Lung (tissue), 12 donors: Measurements from ENCODE around the gene AK8. TPM values are rescaled to one million over a fixed set of nuclear protein-coding genes. Genes with fewer than 3 reads are reported as not detected.

ENCODE experiments used
- ATAC-seq: fragments of 200-7000 bp; cut with Tn5 transposase; one replicate; pipeline ENCODE4 v1.9.1; 2020; ENCODE audit warnings: moderate number of reproducible peaks; ENCODE audit not compliant: insufficient read depth, low FRiP score
- DNase-seq, 3 donors: peaks; one replicate each; pipeline ENCODE4 v3.0.0-alpha.2; 2013 to 2017
- H3K27ac ChIP-seq, 2 donors: one replicate each; pipeline ENCODE4 v1.5.1; 2013; ENCODE audit warnings: mild to moderate bottlenecking in 2 of 2, moderate library complexity in 2 of 2, control low read depth in 1 of 2, inconsistent platforms in 1 of 2, low read depth in 1 of 2, low read length in 1 of 2
- H3K27me3 ChIP-seq, 3 donors: one replicate each; pipeline ENCODE4 v1.5.1; 2013; ENCODE audit warnings: low read length in 2 of 3; ENCODE audit not compliant: control insufficient read depth in 3 of 3, insufficient read depth in 3 of 3
- H3K36me3 ChIP-seq, 4 donors: one replicate each; pipeline ENCODE4 v1.5.1; 2013; ENCODE audit warnings: low read length in 4 of 4, mild to moderate bottlenecking in 1 of 4, moderate library complexity in 1 of 4; ENCODE audit not compliant: control insufficient read depth in 4 of 4, insufficient read depth in 4 of 4
- H3K4me1 ChIP-seq, 5 donors: one replicate each; pipeline ENCODE4 v1.5.1; 2013; ENCODE audit warnings: low read length in 5 of 5, mild to moderate bottlenecking in 2 of 5, moderate library complexity in 1 of 5; ENCODE audit not compliant: control insufficient read depth in 5 of 5, insufficient read depth in 5 of 5
- H3K4me3 ChIP-seq: one replicate; pipeline ENCODE4 v1.5.1; 2013; ENCODE audit warnings: mild to moderate bottlenecking, control low read depth, moderate library complexity
- H3K9ac ChIP-seq, 2 donors: one replicate each; pipeline ENCODE4 v1.5.1; 2013; ENCODE audit warnings: low read length in 2 of 2, control low read depth in 1 of 2; ENCODE audit not compliant: insufficient read depth in 1 of 2
- H3K9me3 ChIP-seq, 4 donors: one replicate each; pipeline ENCODE4 v1.5.1; 2013; ENCODE audit warnings: low read length in 3 of 4, mild to moderate bottlenecking in 1 of 4, moderate library complexity in 1 of 4; ENCODE audit not compliant: control insufficient read depth in 4 of 4, insufficient read depth in 3 of 4
- WGBS, 2 donors: extraction: QIAGEN DNeasy Blood & Tissue Kit; methylation state at CpG; one replicate each; pipeline ENCODE4 v1.1.7; 2013; 5-methylcytosine and 5-hydroxymethylcytosine counted together
- polyA plus RNA-seq, 2 donors: library from polyadenylated mRNA; stranded (reverse); fragments of 200-250 nt; gene quantifications; one replicate each; pipeline ENCODE4 v1.2.1, GENCODE V29; 2013
- total RNA-seq, 2 donors: library from RNA; depleted of rRNA in 1 of 2; stranded (reverse); fragments of >200 nt in 1 of 2; gene quantifications; one replicate each; pipeline ENCODE4 v1.2.1, GENCODE V29; 2014 to 2021
- TF ChIP-seq, protein P1 (sequence below): IDR thresholded peaks from 2 replicates; pipeline ENCODE4 v1.5.1; 2012; ENCODE audit warnings: mild to moderate bottlenecking; ENCODE audit errors: control extremely low read depth, extremely low read depth
- donor health status: control.
- donor health status: control.
- donor health status: Bipolar disorder and iron deficiency.
- donor health status: healthy.
- donor health status: DM: yes; HTN: yes; CAD: no.

AK8 gene
- total and polyA plus RNA-seq, 4 donors: 1.9 to 10.6 (median 3.7) TPM

DNA sequence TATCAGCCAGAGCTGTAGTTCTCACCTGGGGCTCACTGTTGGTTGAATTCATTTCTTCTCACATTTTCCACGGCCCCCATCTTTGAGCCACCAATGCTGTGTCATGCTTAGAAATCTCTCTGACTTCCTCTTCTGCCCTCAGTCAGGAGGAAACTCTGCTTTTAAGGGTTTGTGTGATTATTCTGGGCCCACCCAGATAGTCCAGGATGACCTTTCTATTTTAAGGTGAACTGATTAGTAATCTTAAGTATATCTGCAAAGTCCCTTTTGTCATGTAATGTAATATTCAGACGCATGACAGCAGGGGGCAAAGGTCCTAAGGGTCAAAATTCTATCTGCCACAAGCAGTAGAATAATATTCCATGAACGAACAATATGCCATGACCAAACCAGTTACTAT, 88.4 kb downstream of the AK8 start:
- DNase-seq (no peak), ATAC-seq (no peak)
- Histone ChIP-seq H3K9me3 (no peaks in the 10 kb centered on the region), H3K27ac (no peak overlapping the region), H3K9ac (no peak overlapping the region), H3K4me3 (no peak overlapping the region), H3K4me1 (peaks cover 0 to 5% (median 0%) of the 10 kb centered on the region in 5 donors), H3K36me3 (no peaks in the 10 kb centered on the region), H3K27me3 (no peaks in the 10 kb centered on the region)
- 35 to 56% methylated on average over 3 of the region's 3 CpGs for WGBS, 2 donors
- TF ChIP-seq, protein P1, sequence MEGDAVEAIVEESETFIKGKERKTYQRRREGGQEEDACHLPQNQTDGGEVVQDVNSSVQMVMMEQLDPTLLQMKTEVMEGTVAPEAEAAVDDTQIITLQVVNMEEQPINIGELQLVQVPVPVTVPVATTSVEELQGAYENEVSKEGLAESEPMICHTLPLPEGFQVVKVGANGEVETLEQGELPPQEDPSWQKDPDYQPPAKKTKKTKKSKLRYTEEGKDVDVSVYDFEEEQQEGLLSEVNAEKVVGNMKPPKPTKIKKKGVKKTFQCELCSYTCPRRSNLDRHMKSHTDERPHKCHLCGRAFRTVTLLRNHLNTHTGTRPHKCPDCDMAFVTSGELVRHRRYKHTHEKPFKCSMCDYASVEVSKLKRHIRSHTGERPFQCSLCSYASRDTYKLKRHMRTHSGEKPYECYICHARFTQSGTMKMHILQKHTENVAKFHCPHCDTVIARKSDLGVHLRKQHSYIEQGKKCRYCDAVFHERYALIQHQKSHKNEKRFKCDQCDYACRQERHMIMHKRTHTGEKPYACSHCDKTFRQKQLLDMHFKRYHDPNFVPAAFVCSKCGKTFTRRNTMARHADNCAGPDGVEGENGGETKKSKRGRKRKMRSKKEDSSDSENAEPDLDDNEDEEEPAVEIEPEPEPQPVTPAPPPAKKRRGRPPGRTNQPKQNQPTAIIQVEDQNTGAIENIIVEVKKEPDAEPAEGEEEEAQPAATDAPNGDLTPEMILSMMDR: no peak

DNA sequence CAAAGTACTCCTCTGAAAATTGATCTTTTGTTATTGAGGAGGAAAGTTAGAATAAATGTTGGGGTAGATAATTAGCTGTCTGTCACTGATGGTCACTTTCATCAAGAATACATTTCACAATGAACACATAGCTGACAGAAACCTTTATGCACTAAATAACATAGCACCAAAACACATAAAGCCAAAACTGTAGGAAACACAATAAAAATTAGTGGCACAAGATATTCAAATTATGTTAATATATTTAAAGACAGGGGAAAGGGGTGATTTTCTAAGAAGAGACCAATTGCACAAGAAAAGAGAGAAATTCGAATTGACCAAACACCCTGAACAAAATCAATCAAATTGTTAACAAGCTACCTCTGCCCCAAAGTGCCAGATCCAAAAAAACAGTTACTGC, 89.7 kb downstream of the AK8 start:
- no peak overlapping the region for H3K9ac ChIP-seq
- 77 to 79% methylated on average over 1 of the region's 1 CpG for WGBS, 2 donors
- H3K27me3 ChIP-seq: no peaks in the 10 kb centered on the region
- peaks cover 0 to 9% (median 0%) of the 10 kb centered on the region in 5 donors for H3K4me1 ChIP-seq
- TF ChIP-seq, protein P1: no peak
- ATAC-seq (no peak), DNase-seq (no peak)
- H3K27ac ChIP-seq: no peak overlapping the region
- no peaks in the 10 kb centered on the region for H3K36me3 ChIP-seq
- H3K4me3 ChIP-seq: no peak overlapping the region
- no peaks in the 10 kb centered on the region for H3K9me3 ChIP-seq

DNA sequence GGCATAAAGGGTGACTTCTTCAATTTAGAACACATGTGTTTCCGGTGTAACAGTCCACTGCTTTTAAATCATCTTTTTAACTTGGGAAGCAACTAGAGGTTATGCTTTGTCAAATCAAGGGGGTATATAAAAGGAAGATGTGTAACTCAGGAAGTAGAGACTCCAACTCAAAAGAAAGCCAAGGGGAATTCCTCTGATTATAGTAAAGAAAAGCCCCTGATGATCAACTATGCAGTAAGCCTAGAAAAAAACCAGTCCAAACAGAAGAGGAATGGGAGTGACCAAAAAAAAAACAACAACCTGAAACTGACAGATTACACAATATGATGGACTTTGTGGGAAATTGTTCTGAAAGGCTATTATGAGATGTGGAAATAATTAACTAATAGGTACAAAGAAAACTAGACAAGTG, 90.3 kb downstream of the AK8 start:
- peaks cover 0 to 9% (median 0%) of the 10 kb centered on the region in 5 donors for H3K4me1 ChIP-seq
- H3K27ac ChIP-seq: no peak overlapping the region
- no peaks in the 10 kb centered on the region for H3K27me3 ChIP-seq
- no peaks in the 10 kb centered on the region for H3K36me3 ChIP-seq
- H3K9ac ChIP-seq: no peak overlapping the region
- no peaks in the 10 kb centered on the region for H3K9me3 ChIP-seq
- no peak overlapping the region for H3K4me3 ChIP-seq
- WGBS, 2 donors: 86 to 88% methylated on average over 1 of the region's 1 CpG
- ATAC-seq (no peak), DNase-seq (no peak)
- TF ChIP-seq, protein P1: no peak

DNA sequence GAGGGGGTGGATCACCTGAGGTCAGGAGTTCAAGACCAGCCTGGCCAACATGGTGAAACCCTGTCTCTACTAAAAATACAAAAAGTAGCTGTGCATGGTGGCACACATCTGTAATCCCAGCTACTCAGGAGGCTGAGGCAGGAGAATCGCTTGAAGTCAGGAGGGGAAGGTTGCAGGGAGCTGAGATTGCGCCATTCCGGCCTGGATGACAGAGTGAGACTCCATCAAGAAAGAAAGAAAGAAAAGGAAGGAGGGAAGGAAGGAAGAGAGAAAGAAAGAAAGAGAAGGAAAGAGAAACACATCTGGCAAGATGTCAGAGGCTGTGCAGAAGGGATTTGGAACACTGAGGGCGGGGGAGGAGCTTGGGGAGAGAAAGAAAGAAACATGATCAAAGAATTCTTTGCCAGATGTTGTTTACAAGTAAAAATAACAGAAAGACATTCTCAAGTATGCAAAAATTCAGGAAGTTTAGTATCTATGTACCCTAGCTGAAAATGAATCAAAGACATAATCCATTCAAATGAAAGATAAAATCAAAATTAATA, 93.7 kb downstream of the AK8 start:
- Histone ChIP-seq H3K9ac (no peak overlapping the region), H3K27me3 (no peaks in the 10 kb centered on the region), H3K4me3 (no peak overlapping the region), H3K36me3 (no peaks in the 10 kb centered on the region), H3K27ac (no peak overlapping the region), H3K4me1 (peaks cover 0 to 9% (median 0%) of the 10 kb centered on the region in 5 donors), H3K9me3 (no peaks in the 10 kb centered on the region)
- DNase-seq: peak; percentile 38 to 79 (median 73)
- TF ChIP-seq, protein P1: no peak
- ATAC-seq: no peak
- WGBS, 2 donors: 85 to 91% methylated on average over 4 of the region's 4 CpGs
